AG09309 (cell line): ENCODE measurements around the gene LCA5L.

Experiments
- DNase-seq: peaks from one replicate; pipeline ENCODE4 v3.0.0-alpha.2; 2010; ENCODE audit warnings: low read depth
- H3K4me3 ChIP-seq: 2 replicates; pipeline ENCODE4 v1.5.1; 2011; ENCODE audit warnings: mild to moderate bottlenecking, low read depth, low read length, moderate library complexity; ENCODE audit not compliant: control insufficient read depth
- TF ChIP-seq, protein P1 (sequence below): IDR thresholded peaks from 2 replicates; pipeline ENCODE4 v1.5.1; 2011; ENCODE audit warnings: mild to moderate bottlenecking, low read depth, low read length, inconsistent platforms; ENCODE audit not compliant: insufficient read depth, control insufficient read depth; ENCODE audit errors: missing control alignments

Gene LCA5L

DNA sequence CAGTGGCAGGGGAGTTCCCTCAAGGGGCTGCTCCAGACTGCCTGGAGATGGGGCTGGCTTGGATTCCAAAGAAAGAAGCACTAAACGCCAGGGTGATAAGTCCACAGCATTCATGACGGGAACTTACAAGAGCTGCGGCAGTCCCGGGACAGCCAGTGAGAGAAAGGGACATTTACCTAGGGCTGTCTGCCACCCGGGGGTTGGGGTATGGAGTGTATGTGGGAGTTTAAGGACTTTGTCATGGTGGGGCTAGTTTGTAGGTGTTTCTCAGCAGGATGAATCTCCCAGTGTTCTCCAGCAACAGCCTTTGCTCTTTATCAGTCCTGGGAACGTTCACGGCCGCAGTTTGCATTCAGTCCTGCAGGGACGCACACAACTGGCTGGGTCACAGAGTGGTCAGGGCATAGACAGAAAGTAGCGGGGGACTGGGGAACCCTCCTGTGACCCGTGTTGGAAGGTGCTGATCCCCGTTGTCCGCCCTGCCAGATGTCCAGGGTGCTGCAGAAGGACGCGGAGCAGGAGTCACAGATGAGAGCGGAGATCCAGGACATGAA lies 55.3 kb downstream of the LCA5L start:
- TF ChIP-seq, protein P1, sequence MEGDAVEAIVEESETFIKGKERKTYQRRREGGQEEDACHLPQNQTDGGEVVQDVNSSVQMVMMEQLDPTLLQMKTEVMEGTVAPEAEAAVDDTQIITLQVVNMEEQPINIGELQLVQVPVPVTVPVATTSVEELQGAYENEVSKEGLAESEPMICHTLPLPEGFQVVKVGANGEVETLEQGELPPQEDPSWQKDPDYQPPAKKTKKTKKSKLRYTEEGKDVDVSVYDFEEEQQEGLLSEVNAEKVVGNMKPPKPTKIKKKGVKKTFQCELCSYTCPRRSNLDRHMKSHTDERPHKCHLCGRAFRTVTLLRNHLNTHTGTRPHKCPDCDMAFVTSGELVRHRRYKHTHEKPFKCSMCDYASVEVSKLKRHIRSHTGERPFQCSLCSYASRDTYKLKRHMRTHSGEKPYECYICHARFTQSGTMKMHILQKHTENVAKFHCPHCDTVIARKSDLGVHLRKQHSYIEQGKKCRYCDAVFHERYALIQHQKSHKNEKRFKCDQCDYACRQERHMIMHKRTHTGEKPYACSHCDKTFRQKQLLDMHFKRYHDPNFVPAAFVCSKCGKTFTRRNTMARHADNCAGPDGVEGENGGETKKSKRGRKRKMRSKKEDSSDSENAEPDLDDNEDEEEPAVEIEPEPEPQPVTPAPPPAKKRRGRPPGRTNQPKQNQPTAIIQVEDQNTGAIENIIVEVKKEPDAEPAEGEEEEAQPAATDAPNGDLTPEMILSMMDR: no peak
- DNase-seq: no peak
- H3K4me3 ChIP-seq: no peak overlapping the region

DNA sequence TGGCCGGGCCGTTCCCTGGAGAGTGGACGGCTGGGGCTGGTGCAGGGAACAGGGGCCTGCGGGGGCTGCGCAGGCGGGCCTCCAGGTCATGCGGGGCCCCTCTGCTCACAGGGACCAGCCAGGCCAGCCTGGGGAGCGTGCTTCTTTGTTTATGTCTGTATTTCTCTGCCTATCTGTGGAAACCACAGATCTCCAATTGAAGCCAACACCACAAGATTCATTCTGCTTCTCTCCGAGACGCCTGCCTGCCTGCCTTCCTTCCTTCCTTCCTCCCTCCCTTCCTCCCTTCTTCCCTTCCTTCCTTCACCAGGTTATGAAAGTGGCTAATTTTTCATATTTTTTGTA lies 56.8 kb downstream of the LCA5L start:
- TF ChIP-seq, protein P1: no peak
- H3K4me3 ChIP-seq: peak overlapping the region; percentile 52
- no peak for DNase-seq

DNA sequence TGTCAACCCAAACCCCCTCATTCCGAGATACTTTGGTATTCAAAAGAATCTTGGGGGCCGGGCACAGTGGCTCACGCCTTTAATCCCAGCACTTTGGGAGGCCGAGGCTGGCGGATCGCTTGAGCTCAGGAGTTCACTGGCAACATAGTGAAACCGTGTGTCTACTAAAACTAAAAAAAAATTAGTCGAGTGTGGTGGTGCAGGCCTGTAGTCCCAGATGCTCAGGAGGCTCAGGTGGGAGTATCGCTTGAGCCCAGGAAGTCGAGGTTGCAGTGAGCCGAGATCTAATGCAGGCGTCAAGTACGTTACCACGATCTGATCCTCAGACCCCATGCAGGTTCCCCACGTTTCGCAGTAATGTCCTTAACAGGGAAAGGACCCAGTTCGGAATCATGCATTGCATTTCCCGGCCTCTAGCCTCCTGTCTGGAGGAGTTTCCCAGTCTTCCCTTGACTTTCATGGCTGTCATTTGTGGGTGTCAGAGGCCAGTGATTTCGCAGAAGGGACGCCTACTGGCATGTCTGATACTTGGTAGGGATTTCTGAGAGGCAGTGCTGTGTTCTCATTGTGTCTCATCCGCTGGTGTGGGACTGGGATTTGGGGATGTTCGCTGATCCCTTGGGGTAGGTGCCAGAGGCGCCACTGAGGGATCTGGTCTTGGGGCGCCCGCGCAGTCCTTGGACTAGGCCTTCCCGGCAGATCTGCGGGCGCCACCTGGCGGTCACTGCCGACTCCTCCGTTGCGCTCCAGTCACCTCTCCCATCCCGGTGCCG lies 57.4 kb downstream of the LCA5L start:
- DNase-seq: peak; percentile 31
- TF ChIP-seq, protein P1: peak; percentile 96
- peak overlapping the region; percentile 52 for H3K4me3 ChIP-seq

DNA sequence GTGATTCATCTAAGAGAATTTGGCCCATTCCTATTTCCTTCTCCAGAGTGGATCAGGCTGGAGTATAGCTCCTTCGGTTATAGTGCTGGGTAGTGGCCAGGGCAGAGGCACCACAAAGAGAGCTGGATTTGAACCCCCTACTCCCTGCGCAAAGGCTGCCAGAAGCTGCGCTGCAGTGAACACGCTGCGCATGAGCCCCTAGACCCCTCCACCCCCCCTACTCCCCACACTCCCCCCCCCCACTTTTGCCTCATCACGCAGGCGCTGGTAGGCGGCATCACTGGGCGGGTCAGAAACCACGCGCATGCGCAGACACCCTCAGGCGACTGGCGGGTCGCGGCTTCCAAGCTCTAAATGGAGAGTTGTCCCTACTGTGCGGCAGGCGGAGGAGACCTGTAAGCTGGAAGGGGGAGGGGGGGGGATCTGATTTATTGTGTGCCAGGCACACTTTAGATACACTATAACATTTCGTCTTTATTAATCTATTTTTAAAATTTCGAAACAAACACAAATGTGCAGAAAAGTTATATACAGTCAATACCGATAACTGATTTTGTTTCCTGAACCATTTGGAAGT lies 58.0 kb downstream of the LCA5L start:
- TF ChIP-seq, protein P1: no peak
- H3K4me3 ChIP-seq: peak overlapping the region; percentile 52
- peak; percentile 39 for DNase-seq

DNA sequence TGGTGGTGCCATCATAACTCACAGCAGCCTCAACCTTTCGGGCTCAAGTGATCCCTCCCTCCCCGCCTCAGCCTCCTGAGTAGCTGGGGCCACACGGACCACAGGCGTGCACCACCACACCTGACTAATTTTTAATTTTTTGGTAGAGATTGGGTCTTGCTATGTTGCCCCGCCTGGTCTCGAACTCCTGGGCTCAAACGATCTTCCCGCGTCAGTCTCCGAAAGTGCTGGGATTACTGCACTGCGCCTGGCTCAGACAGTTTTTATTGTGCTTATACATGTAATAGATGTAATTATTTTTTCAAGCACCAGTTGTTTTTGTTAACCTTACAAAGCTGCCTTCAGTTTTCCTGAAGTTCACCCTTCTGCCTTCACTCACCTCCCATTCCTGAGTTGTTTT lies 58.7 kb downstream of the LCA5L start:
- DNase-seq: no peak
- no peak overlapping the region for H3K4me3 ChIP-seq
- TF ChIP-seq, protein P1: no peak

DNA sequence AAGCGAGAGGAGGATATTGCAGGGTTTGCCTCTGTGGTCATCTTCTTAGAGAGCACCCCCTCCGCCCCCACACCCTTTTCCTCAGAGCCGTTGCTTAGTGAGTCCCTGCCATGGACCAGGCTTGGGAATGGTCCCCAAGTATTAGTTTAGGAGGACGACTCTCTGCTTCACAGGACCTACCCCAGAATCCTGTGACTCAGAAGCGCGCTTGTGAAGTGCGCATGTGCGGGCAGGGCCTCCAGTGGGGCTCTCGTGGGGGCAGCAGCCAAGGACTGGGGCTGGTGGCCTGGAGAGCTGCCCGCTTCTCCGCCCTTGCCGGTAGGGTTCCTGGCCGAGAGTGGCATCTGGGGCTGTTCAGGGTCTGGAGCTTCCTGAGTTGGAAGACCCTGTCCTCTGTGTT lies 59.4 kb downstream of the LCA5L start:
- TF ChIP-seq, protein P1: no peak
- DNase-seq: no peak
- H3K4me3 ChIP-seq: peak overlapping the region; percentile 19
